KMS-11 (cell line): ENCODE results near the gene CD163L1.

Source experiments
- H2AFZ ChIP-seq: fragments of 200-600 bp; sonication (generic); 2 replicates; pipeline ENCODE4 v1.6.1; 2016; ENCODE audit warnings: antibody characterized with exemption, mixed run types, low read depth
- H3K27ac ChIP-seq: fragments of 200-600 bp; sonication (generic); 2 replicates; pipeline ENCODE4 v1.6.1; 2016; ENCODE audit warnings: mild to moderate bottlenecking, mixed run types
- H3K27me3 ChIP-seq: fragments of 200-600 bp; sonication (generic); 2 replicates; pipeline ENCODE4 v1.6.1; 2017; ENCODE audit warnings: mild to moderate bottlenecking, low read depth, mixed run types, moderate library complexity; ENCODE audit not compliant: insufficient read depth
- H3K36me3 ChIP-seq: fragments of 200-600 bp; sonication (generic); 2 replicates; pipeline ENCODE4 v1.6.1; 2017; ENCODE audit warnings: mild to moderate bottlenecking, mixed run types; ENCODE audit not compliant: insufficient read depth
- H3K4me1 ChIP-seq: fragments of 200-600 bp; sonication (generic); 2 replicates; pipeline ENCODE4 v1.6.1; 2016; ENCODE audit warnings: mild to moderate bottlenecking, low read depth, mixed run types; ENCODE audit not compliant: poor library complexity, severe bottlenecking
- H3K4me2 ChIP-seq: fragments of 200-600 bp; sonication (generic); 2 replicates; pipeline ENCODE4 v1.7.0; 2016; ENCODE audit warnings: mild to moderate bottlenecking, mixed run types
- H3K4me3 ChIP-seq: fragments of 200-600 bp; sonication (generic); IDR thresholded peaks from 2 replicates; pipeline ENCODE4 v1.6.1; 2017; ENCODE audit warnings: low read depth, low read length, mixed read lengths; ENCODE audit not compliant: insufficient read depth
- H3K79me2 ChIP-seq: fragments of 200-600 bp; sonication (generic); 2 replicates; pipeline ENCODE4 v1.6.1; 2016; ENCODE audit warnings: low read depth, mixed run types; ENCODE audit not compliant: insufficient read depth
- H3K9ac ChIP-seq: fragments of 200-600 bp; sonication (generic); 2 replicates; pipeline ENCODE4 v1.6.1; 2016; ENCODE audit warnings: mild to moderate bottlenecking, mixed run types
- H4K20me1 ChIP-seq: fragments of 200-600 bp; sonication (generic); 2 replicates; pipeline ENCODE4 v1.6.1; 2016; ENCODE audit warnings: mild to moderate bottlenecking, mixed run types; ENCODE audit not compliant: insufficient read depth
- CTCF ChIP-seq: fragments of 200-600 bp; sonication (generic); conservative IDR thresholded peaks from 2 replicates; pipeline ENCODE4 v1.6.1; 2017; ENCODE audit warnings: low read depth, mild to moderate bottlenecking, antibody characterized with exemption, low read length, moderate library complexity, mixed read lengths

Gene CD163L1

GRCh38 chr12:7375145-7375543 is 68.8 kb downstream of the CD163L1 start:
- H3K4me1 ChIP-seq = no peaks in the 10 kb centered on the region
- H3K79me2 ChIP-seq = no peaks in the 10 kb centered on the region
- H3K27me3 ChIP-seq = no peaks in the 10 kb centered on the region
- TF ChIP-seq CTCF = no peak
- no peak overlapping the region for H3K9ac ChIP-seq
- no peaks in the 10 kb centered on the region for H4K20me1 ChIP-seq
- no peaks in the 10 kb centered on the region; the same call in 1 of the 2 replicates for H3K36me3 ChIP-seq
- H2AFZ ChIP-seq = no peak overlapping the region
- H3K4me3 ChIP-seq = no peak overlapping the region
- H3K4me2 ChIP-seq = no peak overlapping the region
- no peak overlapping the region for H3K27ac ChIP-seq

- Histone ChIP-seq H3K4me3 (no peak overlapping the region), H3K36me3 (no peaks in the 10 kb centered on the region; the same call in 1 of the 2 replicates), H3K4me1 (no peaks in the 10 kb centered on the region), H2AFZ (no peak overlapping the region), H3K9ac (no peak overlapping the region), H3K27ac (no peak overlapping the region), H3K79me2 (no peaks in the 10 kb centered on the region), H4K20me1 (no peaks in the 10 kb centered on the region), H3K27me3 (no peaks in the 10 kb centered on the region), H3K4me2 (no peak overlapping the region)
- TF ChIP-seq CTCF = no peak
Measured at GRCh38 chr12:7374423-7375144, 69.4 kb downstream of the CD163L1 start.

- Histone ChIP-seq H3K79me2 (no peaks in the 10 kb centered on the region), H3K36me3 (no peaks in the 10 kb centered on the region; the same call in 1 of the 2 replicates), H3K27ac (no peak overlapping the region), H3K4me2 (no peak overlapping the region), H3K27me3 (no peaks in the 10 kb centered on the region), H4K20me1 (no peaks in the 10 kb centered on the region), H3K4me1 (no peaks in the 10 kb centered on the region), H3K4me3 (no peak overlapping the region), H3K9ac (no peak overlapping the region), H2AFZ (no peak overlapping the region)
- TF ChIP-seq CTCF = no peak
Measured at GRCh38 chr12:7373226-7373625, 70.7 kb downstream of the CD163L1 start.

GRCh38 chr12:7369274-7369729 is 74.7 kb downstream of the CD163L1 start:
- H3K36me3 ChIP-seq = no peaks in the 10 kb centered on the region; the same call in 1 of the 2 replicates
- H2AFZ ChIP-seq = no peak overlapping the region
- H3K4me2 ChIP-seq = no peak overlapping the region
- no peaks in the 10 kb centered on the region for H4K20me1 ChIP-seq
- no peak overlapping the region for H3K27ac ChIP-seq
- no peak overlapping the region for H3K9ac ChIP-seq
- H3K27me3 ChIP-seq = no peaks in the 10 kb centered on the region
- H3K79me2 ChIP-seq = no peaks in the 10 kb centered on the region
- TF ChIP-seq CTCF = no peak
- no peak overlapping the region for H3K4me3 ChIP-seq
- no peaks in the 10 kb centered on the region for H3K4me1 ChIP-seq
